H4 (cell line): Measurements from ENCODE around the gene SMARCAD1. TPM values are rescaled to one million over a fixed set of nuclear protein-coding genes. Genes with fewer than 3 reads are reported as not detected.

ENCODE experiments used
- DNase-seq: peaks from one replicate; pipeline ENCODE4 v3.0.0-alpha.2; 2015; ENCODE audit warnings: low spot score
- total RNA-seq: library from RNA; depleted of rRNA; stranded (reverse); fragments of >200 nt; shearing (Covaris generic); gene quantifications from 2 replicates; pipeline ENCODE4 v1.2.3, GENCODE V29; 2014; rRNA removed

Gene SMARCAD1
- 23.9 and 29.9 TPM in 2 replicates for total RNA-seq

GRCh38 chr4:94207469-94208224, at the start of gene SMARCAD1:
SMARCAD1 (plus strand) TSS chr4:94207865; CDS start chr4:94208395, 530 bp downstream.
- peak; percentile 96 for DNase-seq

GRCh38 chr4:94158883-94159282, 48.8 kb upstream of the SMARCAD1 start:
- DNase-seq: no peak

- DNase-seq: no peak
Observed at GRCh38 chr4:94159790-94160189, 47.9 kb upstream of the SMARCAD1 start.

- no peak for DNase-seq
Observed at GRCh38 chr4:94160774-94161173, 46.9 kb upstream of the SMARCAD1 start.

- DNase-seq: no peak
Observed at GRCh38 chr4:94165256-94165655, 42.4 kb upstream of the SMARCAD1 start.

- DNase-seq: no peak
Observed at GRCh38 chr4:94168321-94168720, 39.3 kb upstream of the SMARCAD1 start.

- no peak for DNase-seq
Observed at GRCh38 chr4:94169803-94170372, 37.8 kb upstream of the SMARCAD1 start.

- DNase-seq: no peak
Observed at GRCh38 chr4:94171616-94172015, 36.0 kb upstream of the SMARCAD1 start.

GRCh38 chr4:94175553-94176261, 32.0 kb upstream of the SMARCAD1 start:
- DNase-seq: no peak

- no peak for DNase-seq
Observed at GRCh38 chr4:94177822-94178221, 29.8 kb upstream of the SMARCAD1 start.

GRCh38 chr4:94181815-94182214, 25.9 kb upstream of the SMARCAD1 start:
- no peak for DNase-seq

GRCh38 chr4:94202769-94203168, 4.9 kb upstream of the SMARCAD1 start:
- DNase-seq: no peak

GRCh38 chr4:94208266-94208665, 601 bp downstream of the SMARCAD1 start:
- no peak for DNase-seq

GRCh38 chr4:94208918-94209317, 1.3 kb downstream of the SMARCAD1 start:
- no peak for DNase-seq

GRCh38 chr4:94211861-94212260, 4.2 kb downstream of the SMARCAD1 start:
- no peak for DNase-seq

- DNase-seq: no peak
Observed at GRCh38 chr4:94214703-94215319, 7.1 kb downstream of the SMARCAD1 start.

- DNase-seq: no peak
Observed at GRCh38 chr4:94216394-94216793, 8.7 kb downstream of the SMARCAD1 start.

GRCh38 chr4:94219402-94219801, 11.7 kb downstream of the SMARCAD1 start:
- DNase-seq: no peak

GRCh38 chr4:94221916-94222315, 14.3 kb downstream of the SMARCAD1 start:
- no peak for DNase-seq

GRCh38 chr4:94225449-94225848, 17.8 kb downstream of the SMARCAD1 start:
- no peak for DNase-seq

- no peak for DNase-seq
Observed at GRCh38 chr4:94226763-94227162, 19.1 kb downstream of the SMARCAD1 start.

GRCh38 chr4:94228493-94229216, 21.0 kb downstream of the SMARCAD1 start:
- DNase-seq: no peak
